22Rv1 (cell line): Measurements from ENCODE around the gene EPHA6.

Source experiments
- ZFX ChIP-seq: fragments of 450-650 bp; IDR thresholded peaks from 2 replicates; pipeline ENCODE4 v1.6.1; 2017; ENCODE audit warnings: antibody characterized with exemption, borderline replicate concordance
- TF ChIP-seq, protein P1 (sequence below): fragments of 450-650 bp; IDR thresholded peaks from 2 replicates; pipeline ENCODE4 v1.5.1; 2017; ENCODE audit warnings: mild to moderate bottlenecking

- TF ChIP-seq, protein P1, sequence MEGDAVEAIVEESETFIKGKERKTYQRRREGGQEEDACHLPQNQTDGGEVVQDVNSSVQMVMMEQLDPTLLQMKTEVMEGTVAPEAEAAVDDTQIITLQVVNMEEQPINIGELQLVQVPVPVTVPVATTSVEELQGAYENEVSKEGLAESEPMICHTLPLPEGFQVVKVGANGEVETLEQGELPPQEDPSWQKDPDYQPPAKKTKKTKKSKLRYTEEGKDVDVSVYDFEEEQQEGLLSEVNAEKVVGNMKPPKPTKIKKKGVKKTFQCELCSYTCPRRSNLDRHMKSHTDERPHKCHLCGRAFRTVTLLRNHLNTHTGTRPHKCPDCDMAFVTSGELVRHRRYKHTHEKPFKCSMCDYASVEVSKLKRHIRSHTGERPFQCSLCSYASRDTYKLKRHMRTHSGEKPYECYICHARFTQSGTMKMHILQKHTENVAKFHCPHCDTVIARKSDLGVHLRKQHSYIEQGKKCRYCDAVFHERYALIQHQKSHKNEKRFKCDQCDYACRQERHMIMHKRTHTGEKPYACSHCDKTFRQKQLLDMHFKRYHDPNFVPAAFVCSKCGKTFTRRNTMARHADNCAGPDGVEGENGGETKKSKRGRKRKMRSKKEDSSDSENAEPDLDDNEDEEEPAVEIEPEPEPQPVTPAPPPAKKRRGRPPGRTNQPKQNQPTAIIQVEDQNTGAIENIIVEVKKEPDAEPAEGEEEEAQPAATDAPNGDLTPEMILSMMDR, result no peak
- TF ChIP-seq ZFX, result no peak
Measured at GRCh38 chr3:97232393-97233034, 418.1 kb downstream of the EPHA6 start.
